Natural killer cell (primary cell): ENCODE results near the gene GPC1. TPM values are rescaled to one million over a fixed set of nuclear protein-coding genes. Genes with fewer than 3 reads are reported as not detected.

Experiments
- ATAC-seq, 3 donors: fragments of 150-1000 bp in 2 of 3; fragments of 200-7000 bp in 1 of 3; cut with Tn5 transposase; 1 replicate in 1 of 3; 2 replicates in 2 of 3; pipeline ENCODE4 v1.10.0; 2021; ENCODE audit warnings: mild to moderate bottlenecking in 2 of 3, moderate library complexity in 2 of 3
- DNase-seq, 2 donors: peaks; one replicate each; pipeline versions ENCODE4 v3.0.0 to v3.0.0-alpha.2; 2013 to 2021; ENCODE audit warnings: mixed read lengths in 1 of 2
- H3K27ac ChIP-seq: one replicate; pipeline ENCODE4 v1.5.1; 2013; ENCODE audit warnings: mild to moderate bottlenecking, low read length
- H3K27me3 ChIP-seq: one replicate; pipeline ENCODE4 v1.6.1; 2013; ENCODE audit warnings: low read length; ENCODE audit not compliant: control insufficient read depth, insufficient read depth
- H3K36me3 ChIP-seq: one replicate; pipeline ENCODE4 v1.6.1; 2013; ENCODE audit warnings: low read length; ENCODE audit not compliant: control insufficient read depth, insufficient read depth
- H3K4me1 ChIP-seq: one replicate; pipeline ENCODE4 v1.6.1; 2013; ENCODE audit warnings: low read length; ENCODE audit not compliant: control insufficient read depth, insufficient read depth
- H3K4me3 ChIP-seq: one replicate; pipeline ENCODE4 v1.5.1; 2013; ENCODE audit warnings: low read length
- H3K9me3 ChIP-seq: one replicate; pipeline ENCODE4 v1.6.1; 2013; ENCODE audit warnings: low read length; ENCODE audit not compliant: control insufficient read depth, insufficient read depth
- H3K27ac Mint-ChIP-seq, 2 donors: one replicate each; pipeline ENCODE4 v1.8.0; 2022; ENCODE audit warnings: mild to moderate bottlenecking in 2 of 2, mixed read lengths in 2 of 2, moderate library complexity in 1 of 2
- H3K27me3 Mint-ChIP-seq, 2 donors: one replicate each; pipeline ENCODE4 v1.8.0; 2022; ENCODE audit warnings: low read depth in 2 of 2, mixed read lengths in 2 of 2
- H3K36me3 Mint-ChIP-seq: one replicate; pipeline ENCODE4 v1.8.0; 2022; ENCODE audit warnings: mixed read lengths
- H3K4me1 Mint-ChIP-seq, 2 donors: one replicate each; pipeline ENCODE4 v1.8.0; 2022; ENCODE audit warnings: mixed read lengths in 2 of 2
- H3K4me3 Mint-ChIP-seq: one replicate; pipeline ENCODE4 v1.8.0; 2022; ENCODE audit warnings: mild to moderate bottlenecking, moderate library complexity, mixed read lengths
- H3K9me3 Mint-ChIP-seq, 2 donors: one replicate each; pipeline ENCODE4 v1.8.0; 2022; ENCODE audit warnings: mixed read lengths in 2 of 2
- CTCF ChIP-seq: fragments of 200-600 bp; IDR thresholded peaks from one replicate; pipeline ENCODE4 v1.8.0; 2022; ENCODE audit warnings: antibody characterized with exemption
- WGBS: methylation state at CpG from one replicate; pipeline ENCODE4 v1.1.7; 2013; ENCODE audit warnings: missing lambda C conversion rate; ENCODE audit not compliant: insufficient coverage; 5-methylcytosine and 5-hydroxymethylcytosine counted together
- intact Hi-C: fragments of 100-400 bp; cut with micrococcal nuclease; formaldehyde crosslinking; loops from one replicate; pipeline ENCODE4 v1.14.2; 2022
- total RNA-seq, 4 donors: library from RNA; stranded (reverse); fragments of 120-200 nt in 1 of 4; gene quantifications; one replicate each; pipeline versions ENCODE4 v1.2.3 to v1.2.4, GENCODE V29; 2013 to 2022

The GPC1 gene
- total RNA-seq, 3 donors from 2014 or later (not counting 1 experiment from before 2014, with no cell fraction given) = 0.79 to 1.4 (median 0.94) TPM

GRCh38 chr2:240478346-240479110 lies 43.1 kb downstream of the GPC1 start:
- Histone ChIP-seq H3K4me3 (no peak overlapping the region), H3K9me3 (no peaks in the 10 kb centered on the region), H3K4me1 (no peaks in the 10 kb centered on the region), H3K36me3 (no peaks in the 10 kb centered on the region), H3K27ac (no peak overlapping the region), H3K27me3 (no peaks in the 10 kb centered on the region)
- H3K36me3 Mint-ChIP-seq = no peaks in the 10 kb centered on the region
- H3K9me3 Mint-ChIP-seq = peaks cover 3% of the 10 kb centered on the region in 2 donors
- H3K4me1 Mint-ChIP-seq = peaks cover 0 to 8% of the 10 kb centered on the region in 2 donors
- intact Hi-C loops = no loop called here
- TF ChIP-seq CTCF = no peak
- no peak overlapping the region for H3K4me3 Mint-ChIP-seq
- no peak for DNase-seq
- 95% methylated on average over 21 of the region's 21 CpGs for WGBS
- no peak for ATAC-seq
- H3K27ac Mint-ChIP-seq = no peak overlapping the region
- no peaks in the 10 kb centered on the region for H3K27me3 Mint-ChIP-seq

GRCh38 chr2:240479111-240479501 lies 43.6 kb downstream of the GPC1 start:
- no peaks in the 10 kb centered on the region for H3K9me3 ChIP-seq
- Mint-ChIP-seq H3K4me3 (no peak overlapping the region), H3K9me3 (no peaks in the 10 kb centered on the region), H3K27ac (no peak overlapping the region), H3K36me3 (no peaks in the 10 kb centered on the region), H3K27me3 (no peaks in the 10 kb centered on the region), H3K4me1 (peaks cover 0 to 8% of the 10 kb centered on the region in 2 donors)
- no peaks in the 10 kb centered on the region for H3K4me1 ChIP-seq
- no peak overlapping the region for H3K27ac ChIP-seq
- DNase-seq (peak in 1 of 2 donors; percentile 10), ATAC-seq (no peak)
- H3K4me3 ChIP-seq = no peak overlapping the region
- 92% methylated on average over 12 of the region's 12 CpGs for WGBS
- TF ChIP-seq CTCF = no peak
- H3K36me3 ChIP-seq = no peaks in the 10 kb centered on the region
- no peaks in the 10 kb centered on the region for H3K27me3 ChIP-seq
- intact Hi-C loops = no loop called here

- Histone ChIP-seq H3K9me3 (no peaks in the 10 kb centered on the region), H3K27ac (no peak overlapping the region), H3K4me3 (no peak overlapping the region), H3K36me3 (no peaks in the 10 kb centered on the region), H3K27me3 (no peaks in the 10 kb centered on the region), H3K4me1 (no peaks in the 10 kb centered on the region)
- DNase-seq (peak in 1 of 2 donors; percentile 9), ATAC-seq (no peak)
- intact Hi-C loops = no loop called here
- no peak overlapping the region for H3K4me3 Mint-ChIP-seq
- no peaks in the 10 kb centered on the region for H3K9me3 Mint-ChIP-seq
- H3K27me3 Mint-ChIP-seq = no peaks in the 10 kb centered on the region
- no peak overlapping the region for H3K27ac Mint-ChIP-seq
- H3K36me3 Mint-ChIP-seq = no peaks in the 10 kb centered on the region
- H3K4me1 Mint-ChIP-seq = peaks cover 0 to 8% of the 10 kb centered on the region in 2 donors
- no peak for TF ChIP-seq CTCF
- WGBS = 96% methylated on average over 25 of the region's 25 CpGs
Measured at GRCh38 chr2:240480834-240481623, 45.6 kb downstream of the GPC1 start.
